Measurements from ENCODE around the gene CD226. TPM values are rescaled to one million over a fixed set of nuclear protein-coding genes. Genes with fewer than 3 reads are reported as not detected.
"Not testable (repeated sequence)": the region's sequence is repeated elsewhere in the genome, so short reads cannot be mapped to it uniquely, and the experiment has no call there.

Gene CD226
- total RNA-seq, 2 donors from 2014 or later: 0.26 to 0.33 TPM

DNA sequence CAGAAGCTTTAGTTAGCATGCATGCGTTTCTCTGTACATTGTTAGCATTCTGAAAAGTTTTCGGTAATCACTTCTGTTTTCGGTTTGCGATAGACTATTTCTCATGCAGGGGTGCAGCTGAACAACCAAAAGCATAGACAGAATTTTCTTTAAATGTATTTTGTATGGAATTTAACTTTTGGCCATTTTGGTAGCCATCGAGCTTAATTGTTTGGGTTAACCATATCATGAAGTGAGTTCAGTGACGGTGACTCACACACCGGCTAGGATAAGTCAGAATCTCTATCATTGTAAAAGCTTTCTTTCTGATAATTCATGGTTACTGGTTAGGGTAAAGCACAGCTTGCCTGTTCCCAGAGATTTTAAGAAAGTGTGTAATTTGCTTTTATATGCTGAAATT lies 107.2 kb downstream of the CD226 start:
- 80 to 84% methylated on average over 7 of the region's 7 CpGs for WGBS, 2 donors
- no peak for DNase-seq
- no peak for ATAC-seq

GRCh38 chr18:69840001-69840400 lies 107.7 kb downstream of the CD226 start:
- intact Hi-C loops (cut with DNase I): no loop called here
- no peak for ATAC-seq
- no peaks in the 10 kb centered on the region for H3K4me1 ChIP-seq
- no peaks in the 10 kb centered on the region for H3K27me3 ChIP-seq
- no peak overlapping the region for H3K4me3 ChIP-seq
- H3K27ac ChIP-seq: no peak overlapping the region
- no peaks in the 10 kb centered on the region for H3K9me3 ChIP-seq
- no peaks in the 10 kb centered on the region for H3K36me3 ChIP-seq (replicated peaks in 1 of 2; ENCODE audit: insufficient read depth in 1 of 2, low read depth in 2 of 2)
- DNase-seq: no peak
- 77 to 80% methylated on average over 11 of the region's 11 CpGs for whole genome bisulfite sequencing, 2 donors
- TF ChIP-seq, protein P1, sequence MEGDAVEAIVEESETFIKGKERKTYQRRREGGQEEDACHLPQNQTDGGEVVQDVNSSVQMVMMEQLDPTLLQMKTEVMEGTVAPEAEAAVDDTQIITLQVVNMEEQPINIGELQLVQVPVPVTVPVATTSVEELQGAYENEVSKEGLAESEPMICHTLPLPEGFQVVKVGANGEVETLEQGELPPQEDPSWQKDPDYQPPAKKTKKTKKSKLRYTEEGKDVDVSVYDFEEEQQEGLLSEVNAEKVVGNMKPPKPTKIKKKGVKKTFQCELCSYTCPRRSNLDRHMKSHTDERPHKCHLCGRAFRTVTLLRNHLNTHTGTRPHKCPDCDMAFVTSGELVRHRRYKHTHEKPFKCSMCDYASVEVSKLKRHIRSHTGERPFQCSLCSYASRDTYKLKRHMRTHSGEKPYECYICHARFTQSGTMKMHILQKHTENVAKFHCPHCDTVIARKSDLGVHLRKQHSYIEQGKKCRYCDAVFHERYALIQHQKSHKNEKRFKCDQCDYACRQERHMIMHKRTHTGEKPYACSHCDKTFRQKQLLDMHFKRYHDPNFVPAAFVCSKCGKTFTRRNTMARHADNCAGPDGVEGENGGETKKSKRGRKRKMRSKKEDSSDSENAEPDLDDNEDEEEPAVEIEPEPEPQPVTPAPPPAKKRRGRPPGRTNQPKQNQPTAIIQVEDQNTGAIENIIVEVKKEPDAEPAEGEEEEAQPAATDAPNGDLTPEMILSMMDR (IDR thresholded peaks at IDR 0.05): no peak
- TF ChIP-seq POLR2A (IDR thresholded peaks at IDR 0.05): no peak

More for the DNA sequence above, 107.2 kb downstream of the CD226 start:
- TF ChIP-seq, protein P1 (IDR thresholded peaks at IDR 0.05): no peak
- TF ChIP-seq POLR2A (IDR thresholded peaks at IDR 0.05): no peak
- Histone ChIP-seq H3K4me3 (no peak overlapping the region), H3K36me3 (replicated peaks in 1 of 2; ENCODE audit: insufficient read depth in 1 of 2, low read depth in 2 of 2) (no peaks in the 10 kb centered on the region), H3K27me3 (no peaks in the 10 kb centered on the region), H3K27ac (no peak overlapping the region), H3K4me1 (no peaks in the 10 kb centered on the region), H3K9me3 (no peaks in the 10 kb centered on the region)
- intact Hi-C loops (cut with DNase I): no loop called here

DNA sequence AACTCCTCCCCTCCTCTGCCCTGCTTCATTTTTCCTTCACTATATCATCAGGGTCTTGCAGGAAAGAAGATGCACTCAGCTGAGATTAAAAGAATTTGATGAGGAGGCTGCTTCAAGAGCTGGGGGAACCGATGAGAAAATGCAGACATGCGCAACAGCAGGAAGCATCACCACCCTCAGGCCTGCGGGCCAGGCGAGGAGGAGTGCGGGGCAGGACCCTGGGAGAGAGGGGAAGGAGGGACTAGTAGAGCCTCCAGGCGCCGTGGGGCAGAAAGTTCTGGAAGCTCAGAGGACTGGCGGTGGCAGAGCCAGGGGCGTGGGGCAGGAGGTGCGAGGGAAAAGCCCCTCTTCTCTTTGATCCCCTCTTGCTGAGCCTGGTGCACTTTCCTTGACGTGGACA lies 108.2 kb downstream of the CD226 start:
- ATAC-seq: no peak
- no peak overlapping the region for H3K4me3 ChIP-seq
- no peak for DNase-seq
- no peaks in the 10 kb centered on the region for H3K4me1 ChIP-seq
- intact Hi-C loops (cut with DNase I): no loop called here
- no peaks in the 10 kb centered on the region for H3K36me3 ChIP-seq (replicated peaks in 1 of 2; ENCODE audit: insufficient read depth in 1 of 2, low read depth in 2 of 2)
- H3K27me3 ChIP-seq: no peaks in the 10 kb centered on the region
- no peaks in the 10 kb centered on the region for H3K9me3 ChIP-seq
- no peak overlapping the region for H3K27ac ChIP-seq
- 88 to 94% methylated on average over 11 of the region's 11 CpGs for WGBS, 2 donors
- no peak for TF ChIP-seq POLR2A (IDR thresholded peaks at IDR 0.05)
- TF ChIP-seq, protein P1 (IDR thresholded peaks at IDR 0.05): no peak

DNA sequence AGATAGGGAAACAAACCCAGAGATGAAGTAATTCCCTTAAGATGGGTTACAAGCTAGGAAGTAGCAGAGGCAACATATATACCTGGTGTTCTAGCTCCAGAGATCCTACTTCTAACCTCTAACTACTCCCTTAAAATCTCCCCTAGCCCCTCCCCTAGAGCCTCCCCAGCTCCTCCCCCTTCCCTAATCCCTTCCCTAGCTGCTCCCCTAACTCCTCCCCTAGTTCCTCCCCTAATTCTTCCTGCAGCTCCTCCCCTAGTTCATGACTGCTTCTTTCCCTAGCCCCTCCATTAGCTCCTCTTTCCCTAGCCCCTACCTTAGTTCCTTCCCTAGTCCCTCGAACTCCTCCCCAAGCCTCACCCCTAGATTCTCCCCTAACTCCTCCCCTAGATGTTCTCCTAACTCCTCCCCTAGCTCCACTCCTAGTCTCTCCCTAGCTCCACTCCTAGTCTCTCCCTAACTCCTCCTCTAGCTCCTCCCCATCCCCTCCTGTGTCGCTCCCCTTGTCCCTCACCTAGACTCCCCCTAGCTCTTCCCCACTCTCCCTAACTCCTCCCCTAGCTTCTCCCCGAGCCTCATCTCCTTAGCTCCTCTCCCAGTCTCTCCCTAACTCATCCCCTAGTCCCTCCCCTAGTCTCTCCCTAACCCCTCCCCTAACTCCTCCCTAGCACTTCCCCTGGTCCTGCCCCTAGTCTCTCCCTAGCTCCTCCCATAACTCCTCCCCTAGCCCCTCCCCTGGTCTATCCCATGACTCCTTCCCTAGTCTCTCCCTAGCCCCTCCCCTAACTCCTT lies 108.9 kb downstream of the CD226 start:
- Histone ChIP-seq H3K4me3 (no peak overlapping the region), H3K4me1 (no peaks in the 10 kb centered on the region), H3K27me3 (no peaks in the 10 kb centered on the region), H3K27ac (no peak overlapping the region), H3K36me3 (replicated peaks in 1 of 2; ENCODE audit: insufficient read depth in 1 of 2, low read depth in 2 of 2) (no peaks in the 10 kb centered on the region), H3K9me3 (no peaks in the 10 kb centered on the region)
- WGBS, 2 donors: 90 to 93% methylated on average over 3 of the region's 3 CpGs
- DNase-seq: no peak
- no peak for ATAC-seq
- intact Hi-C loops (cut with DNase I): no loop called here
- TF ChIP-seq, protein P1 (IDR thresholded peaks at IDR 0.05): no peak

GRCh38 chr18:69838003-69838402 lies 109.7 kb downstream of the CD226 start:
- H3K27me3 ChIP-seq: no peaks in the 10 kb centered on the region
- intact Hi-C loops (cut with DNase I): no loop called here
- no peaks in the 10 kb centered on the region for H3K36me3 ChIP-seq (replicated peaks in 1 of 2; ENCODE audit: insufficient read depth in 1 of 2, low read depth in 2 of 2)
- DNase-seq: no peak
- H3K27ac ChIP-seq: no peak overlapping the region
- no peaks in the 10 kb centered on the region for H3K4me1 ChIP-seq
- ATAC-seq: no peak
- H3K9me3 ChIP-seq: no peaks in the 10 kb centered on the region
- WGBS, 2 donors: 96% methylated on average over 1 of the region's 1 CpG
- TF ChIP-seq POLR2A (IDR thresholded peaks at IDR 0.05): no peak
- TF ChIP-seq, protein P1 (IDR thresholded peaks at IDR 0.05): no peak
- no peak overlapping the region for H3K4me3 ChIP-seq

DNA sequence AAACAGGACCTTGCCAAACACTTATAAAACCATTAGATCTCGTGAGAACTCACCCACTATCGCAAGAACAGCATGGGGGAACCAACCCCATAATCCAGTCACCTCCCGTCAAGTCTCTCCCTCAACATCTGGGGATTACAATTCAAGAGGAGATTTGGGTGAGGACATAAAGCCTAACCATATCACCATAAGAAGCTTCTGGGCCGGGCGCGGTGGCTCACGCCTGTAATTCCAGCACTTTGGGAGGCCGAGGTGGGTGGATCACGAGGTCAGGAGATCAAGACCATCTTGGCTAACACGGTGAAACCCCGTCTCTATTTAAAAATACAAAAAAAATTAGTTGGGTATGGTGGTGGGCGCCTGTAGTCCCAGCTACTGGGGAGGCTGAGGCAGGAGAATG lies 112.7 kb downstream of the CD226 start:
- H3K4me3 ChIP-seq; intact Hi-C loops (cut with DNase I); ATAC-seq; H3K27me3 ChIP-seq; H3K27ac ChIP-seq; H3K36me3 ChIP-seq (replicated peaks in 1 of 2; ENCODE audit: insufficient read depth in 1 of 2, low read depth in 2 of 2); H3K4me1 ChIP-seq; H3K9me3 ChIP-seq; DNase-seq: not testable (repeated sequence)
- WGBS, 2 donors: 93% methylated on average over 12 of the region's 12 CpGs
